Measurements from ENCODE around the gene RPS6KA1.

Gene RPS6KA1

GRCh38 chr1:26531651-26532131, 2.1 kb downstream of the RPS6KA1 start:
- no peak for DNase-seq (ENCODE audit: low read depth in 2 of 2)

- no peak for DNase-seq (ENCODE audit: low read depth in 2 of 2)
These were observed 4.5 kb downstream of the RPS6KA1 start for GRCh38 chr1:26533951-26534509.

GRCh38 chr1:26535201-26535600, 5.6 kb downstream of the RPS6KA1 start:
- no peak for DNase-seq (ENCODE audit: low read depth in 2 of 2)

- DNase-seq (ENCODE audit: low read depth in 2 of 2) = no peak
These were observed 6.5 kb downstream of the RPS6KA1 start for GRCh38 chr1:26536081-26536480.

GRCh38 chr1:26536521-26536920, 7.0 kb downstream of the RPS6KA1 start:
- DNase-seq (ENCODE audit: low read depth in 2 of 2) = no peak

GRCh38 chr1:26537951-26538352, 8.4 kb downstream of the RPS6KA1 start:
- DNase-seq (ENCODE audit: low read depth in 2 of 2) = no peak

GRCh38 chr1:26538480-26539412, 9.2 kb downstream of the RPS6KA1 start:
- no peak for DNase-seq (ENCODE audit: low read depth in 2 of 2)

GRCh38 chr1:26539722-26540121, 10.2 kb downstream of the RPS6KA1 start:
- DNase-seq (ENCODE audit: low read depth in 2 of 2) = no peak

- no peak for DNase-seq (ENCODE audit: low read depth in 2 of 2)
These were observed 10.8 kb downstream of the RPS6KA1 start for GRCh38 chr1:26540351-26540750.

- DNase-seq (ENCODE audit: low read depth in 2 of 2) = no peak
These were observed 11.9 kb downstream of the RPS6KA1 start for GRCh38 chr1:26541431-26541815.

- DNase-seq (ENCODE audit: low read depth in 2 of 2) = peak; percentile 48 to 68
These were observed 12.5 kb downstream of the RPS6KA1 start for GRCh38 chr1:26541816-26542711.

GRCh38 chr1:26542771-26543451, 13.3 kb downstream of the RPS6KA1 start:
- DNase-seq (ENCODE audit: low read depth in 2 of 2) = no peak

- DNase-seq (ENCODE audit: low read depth in 2 of 2) = no peak
These were observed 13.9 kb downstream of the RPS6KA1 start for GRCh38 chr1:26543462-26543861.

GRCh38 chr1:26544126-26544525, 14.6 kb downstream of the RPS6KA1 start:
- no peak for DNase-seq (ENCODE audit: low read depth in 2 of 2)

GRCh38 chr1:26545969-26546323, 16.4 kb downstream of the RPS6KA1 start:
- DNase-seq (ENCODE audit: low read depth in 2 of 2) = no peak

GRCh38 chr1:26546375-26546774, 16.8 kb downstream of the RPS6KA1 start:
- DNase-seq (ENCODE audit: low read depth in 2 of 2) = no peak

GRCh38 chr1:26546819-26547218, 17.3 kb downstream of the RPS6KA1 start:
- no peak for DNase-seq (ENCODE audit: low read depth in 2 of 2)

GRCh38 chr1:26548841-26549240, 19.3 kb downstream of the RPS6KA1 start:
- DNase-seq (ENCODE audit: low read depth in 2 of 2) = no peak

GRCh38 chr1:26550946-26551345, 21.4 kb downstream of the RPS6KA1 start:
- no peak for DNase-seq (ENCODE audit: low read depth in 2 of 2)

GRCh38 chr1:26552720-26553119, 23.2 kb downstream of the RPS6KA1 start:
- DNase-seq (ENCODE audit: low read depth in 2 of 2) = no peak

- DNase-seq (ENCODE audit: low read depth in 2 of 2) = no peak
These were observed 24.6 kb downstream of the RPS6KA1 start for GRCh38 chr1:26553942-26554682.

All from stimulated activated CD8-positive, alpha-beta memory T cell treated with anti-CD3 and anti-CD28 coated beads, Interleukin-7, amount 100 ng/mL, for 4 hours (primary cell).